Endothelial cell of umbilical vein (primary cell): ENCODE measurements around the gene WAC. TPM values are rescaled to one million over a fixed set of nuclear protein-coding genes. Genes with fewer than 3 reads are reported as not detected.

Source experiments
- Bru-seq: library from RNA; stranded (reverse); fragments of 400-500 nt; gene quantifications from one replicate; lab custom pipeline; 2021; lab: Mats Ljungman, UMichigan
- BruChase-seq, 2 experiments: library from RNA; stranded (reverse); fragments of 400-500 nt; gene quantifications; one replicate each; lab custom pipeline; 2021; lab: Mats Ljungman, UMichigan
- BruUV-seq: library from RNA; stranded (reverse); fragments of 400-500 nt; replicated peaks from 2 replicates; lab custom pipeline; 2021; lab: Mats Ljungman, UMichigan
- CTCF ChIA-PET: fragments of 300-600, 350-600 bp; sonication (Branson Sonifier 250); formaldehyde crosslinking; loops from one replicate; lab custom pipeline; 2021; ENCODE audit warnings: antibody characterized with exemption, inconsistent platforms; lab: Charles Lee
- POLR2A ChIA-PET: fragments of 300-600, 350-600 bp; sonication (Branson Sonifier 250); formaldehyde crosslinking; loops from one replicate; lab custom pipeline; 2021; ENCODE audit warnings: antibody characterized with exemption, inconsistent platforms; lab: Charles Lee
- DNase-seq: peaks from one replicate; pipeline ENCODE4 v3.0.0-alpha.2; 2011; ENCODE audit warnings: low read depth, low spot score
- FAIRE-seq: peaks from 2 replicates; lab custom pipeline; 2011; peaks lifted over from hg19 to GRCh38; lab: Jason Lieb, UNC
- H2AFZ ChIP-seq: 2 replicates; pipeline ENCODE4 v1.6.0; 2012; ENCODE audit warnings: low read depth, low read length, control low read depth, inconsistent platforms
- H3K27ac ChIP-seq: 2 replicates; pipeline ENCODE4 v1.5.1; 2011; ENCODE audit warnings: low read depth, mild to moderate bottlenecking, control low read depth, low read length, moderate library complexity; ENCODE audit not compliant: insufficient read depth
- H3K27me3 ChIP-seq, 2 experiments: 2 replicates each; pipeline versions ENCODE4 v1.6.0 to v1.6.1; 2011; ENCODE audit warnings: low read length in 2 of 2, mixed read lengths in 1 of 2; ENCODE audit not compliant: control insufficient read depth in 2 of 2, insufficient read depth in 2 of 2
- H3K36me3 ChIP-seq, 2 experiments: 2 replicates in 1 of 2; 3 replicates in 1 of 2; pipeline ENCODE4 v1.5.1; 2011; ENCODE audit warnings: low read length in 2 of 2, mild to moderate bottlenecking in 1 of 2, moderate library complexity in 1 of 2; ENCODE audit not compliant: control insufficient read depth in 2 of 2, insufficient read depth in 2 of 2; ENCODE audit errors: extremely low read depth in 1 of 2
- H3K4me1 ChIP-seq: 3 replicates; pipeline ENCODE4 v1.5.1; 2011; ENCODE audit warnings: mild to moderate bottlenecking, low read length; ENCODE audit not compliant: control insufficient read depth, insufficient read depth; ENCODE audit errors: extremely low read depth
- H3K4me2 ChIP-seq: 2 replicates; pipeline ENCODE4 v1.6.1; 2011; ENCODE audit warnings: low read length, control low read depth, mixed read lengths; ENCODE audit not compliant: insufficient read depth
- H3K4me3 ChIP-seq, 3 experiments: fragments of 200-600 bp in 1 of 3; sonication (generic), shearing (Covaris generic) in 1 of 3; replicated peaks in 1 of 3; 2 replicates each; pipeline ENCODE4 v1.5.1; 2011 to 2016; ENCODE audit warnings: control low read depth in 3 of 3, low read length in 3 of 3, mild to moderate bottlenecking in 2 of 3, inconsistent platforms in 1 of 3, low read depth in 1 of 3, moderate library complexity in 1 of 3; ENCODE audit not compliant: insufficient read depth in 1 of 3
- H3K79me2 ChIP-seq: 2 replicates; pipeline ENCODE4 v1.6.0; 2012; ENCODE audit warnings: low read length, inconsistent platforms; ENCODE audit not compliant: control insufficient read depth, insufficient read depth
- H3K9ac ChIP-seq: replicated peaks from 2 replicates; pipeline ENCODE3; 2011; ENCODE audit warnings: low read length, control low read depth; ENCODE audit not compliant: insufficient read depth; ENCODE audit errors: extremely low read depth
- H3K9me1 ChIP-seq: replicated peaks from 3 replicates; pipeline ENCODE4 v1.6.0; 2011; ENCODE audit warnings: mild to moderate bottlenecking, low read length; ENCODE audit not compliant: control insufficient read depth, insufficient read depth; ENCODE audit errors: extremely low read depth
- H3K9me3 ChIP-seq: replicated peaks from 2 replicates; pipeline ENCODE4 v1.5.1; 2012; ENCODE audit warnings: low read length, inconsistent platforms; ENCODE audit not compliant: control insufficient read depth, insufficient read depth
- H4K20me1 ChIP-seq: replicated peaks from 2 replicates; pipeline ENCODE3; 2011; ENCODE audit warnings: mild to moderate bottlenecking, low read length; ENCODE audit not compliant: control insufficient read depth, insufficient read depth; ENCODE audit errors: extremely low read depth
- JUN ChIP-seq: IDR thresholded peaks from 2 replicates; pipeline ENCODE4 v1.6.1; 2011; ENCODE audit warnings: borderline replicate concordance, low read depth; ENCODE audit not compliant: insufficient read length, insufficient read depth
- MYC ChIP-seq: IDR thresholded peaks from one replicate; pipeline ENCODE4 v1.6.1; 2011; ENCODE audit warnings: mild to moderate bottlenecking, low read depth, low read length
- POLR2AphosphoS5 ChIP-seq: IDR thresholded peaks from 2 replicates; pipeline ENCODE4 v1.6.1; 2012; ENCODE audit warnings: low read depth, mild to moderate bottlenecking, control low read depth, low read length, moderate library complexity; ENCODE audit not compliant: insufficient read depth
- dilution Hi-C: fragments of 300-500 bp; cut with MboI; formaldehyde crosslinking; loops from one replicate; pipeline ENCODE4 v1.15.0; 2019; ENCODE audit warnings: low sequenced_read_pairs; ENCODE audit not compliant: extremely low pct_ligation_motif_present
- intact Hi-C: fragments of 100-400 bp; cut with micrococcal nuclease; formaldehyde crosslinking; loops from one replicate; pipeline ENCODE4 v1.10.0; 2022
- long read RNA-seq: library from polyadenylated mRNA; stranded (forward); transcript quantifications from one replicate; pipeline ENCODE4 v2.0.0, GENCODE V29; 2021
- polyA minus RNA-seq, 3 experiments: library from RNA; depleted of rRNA, polyadenylated mRNA; stranded (reverse); fragments of >200 nt; gene quantifications; 1 replicate in 1 of 3; 2 replicates in 2 of 3; pipeline ENCODE4 v1.2.3, GENCODE V29; 2011
- polyA plus RNA-seq, 4 experiments: library from polyadenylated mRNA; depleted of rRNA in 3 of 4; stranded (reverse) in 3 of 4; unstranded in 1 of 4; fragments of >200 nt; gene quantifications; 2 replicates each; pipeline versions ENCODE4 v1.2.1 to v1.2.3, GENCODE V29; 2011 to 2012; ENCODE audit warnings: missing spikeins in 1 of 4
- total RNA-seq: library from RNA; stranded (reverse); gene quantifications from 2 replicates; pipeline ENCODE4 v1.2.3, GENCODE V29; 2021

Gene WAC, protein sequence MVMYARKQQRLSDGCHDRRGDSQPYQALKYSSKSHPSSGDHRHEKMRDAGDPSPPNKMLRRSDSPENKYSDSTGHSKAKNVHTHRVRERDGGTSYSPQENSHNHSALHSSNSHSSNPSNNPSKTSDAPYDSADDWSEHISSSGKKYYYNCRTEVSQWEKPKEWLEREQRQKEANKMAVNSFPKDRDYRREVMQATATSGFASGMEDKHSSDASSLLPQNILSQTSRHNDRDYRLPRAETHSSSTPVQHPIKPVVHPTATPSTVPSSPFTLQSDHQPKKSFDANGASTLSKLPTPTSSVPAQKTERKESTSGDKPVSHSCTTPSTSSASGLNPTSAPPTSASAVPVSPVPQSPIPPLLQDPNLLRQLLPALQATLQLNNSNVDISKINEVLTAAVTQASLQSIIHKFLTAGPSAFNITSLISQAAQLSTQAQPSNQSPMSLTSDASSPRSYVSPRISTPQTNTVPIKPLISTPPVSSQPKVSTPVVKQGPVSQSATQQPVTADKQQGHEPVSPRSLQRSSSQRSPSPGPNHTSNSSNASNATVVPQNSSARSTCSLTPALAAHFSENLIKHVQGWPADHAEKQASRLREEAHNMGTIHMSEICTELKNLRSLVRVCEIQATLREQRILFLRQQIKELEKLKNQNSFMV
- total RNA-seq, result 101 and 104 TPM in 2 replicates
- polyA plus RNA-seq, result 49.1 and 49.2 TPM in 2 replicates
- 57.0 and 57.7 TPM in 2 replicates for polyA plus RNA-seq (2011; cell fraction: cytosol; rRNA removed)
- 95.8 and 109 TPM in 2 replicates for polyA plus RNA-seq (2011; cell fraction: nucleus; rRNA removed)
- 68.2 and 71.4 TPM in 2 replicates for polyA plus RNA-seq (2012)
- polyA minus RNA-seq, result 115 and 120 TPM in 2 replicates
- polyA minus RNA-seq (2011; cell fraction: cytosol; rRNA and poly(A)+ RNA removed), result 39.1 TPM
- polyA minus RNA-seq (2011; cell fraction: nucleus; rRNA and poly(A)+ RNA removed), result 147 and 187 TPM in 2 replicates
- percentile 98 among the genes with signal in this experiment for Bru-seq, nascent RNA
- percentile 93 among the genes with signal in this experiment for BruChase-seq, experiment 1, labeled RNA remaining after a 6-hour chase
- BruChase-seq, experiment 2, labeled RNA remaining after a 2-hour chase, result percentile 97 among the genes with signal in this experiment
- long read RNA-seq, full-length matches to known transcripts, result 21 of 59 reads
- long read RNA-seq, partial matches to known transcripts, result 13 of 59 reads
- long read RNA-seq, other reads (novel, unspliced or antisense), result 25 of 59 reads

DNA sequence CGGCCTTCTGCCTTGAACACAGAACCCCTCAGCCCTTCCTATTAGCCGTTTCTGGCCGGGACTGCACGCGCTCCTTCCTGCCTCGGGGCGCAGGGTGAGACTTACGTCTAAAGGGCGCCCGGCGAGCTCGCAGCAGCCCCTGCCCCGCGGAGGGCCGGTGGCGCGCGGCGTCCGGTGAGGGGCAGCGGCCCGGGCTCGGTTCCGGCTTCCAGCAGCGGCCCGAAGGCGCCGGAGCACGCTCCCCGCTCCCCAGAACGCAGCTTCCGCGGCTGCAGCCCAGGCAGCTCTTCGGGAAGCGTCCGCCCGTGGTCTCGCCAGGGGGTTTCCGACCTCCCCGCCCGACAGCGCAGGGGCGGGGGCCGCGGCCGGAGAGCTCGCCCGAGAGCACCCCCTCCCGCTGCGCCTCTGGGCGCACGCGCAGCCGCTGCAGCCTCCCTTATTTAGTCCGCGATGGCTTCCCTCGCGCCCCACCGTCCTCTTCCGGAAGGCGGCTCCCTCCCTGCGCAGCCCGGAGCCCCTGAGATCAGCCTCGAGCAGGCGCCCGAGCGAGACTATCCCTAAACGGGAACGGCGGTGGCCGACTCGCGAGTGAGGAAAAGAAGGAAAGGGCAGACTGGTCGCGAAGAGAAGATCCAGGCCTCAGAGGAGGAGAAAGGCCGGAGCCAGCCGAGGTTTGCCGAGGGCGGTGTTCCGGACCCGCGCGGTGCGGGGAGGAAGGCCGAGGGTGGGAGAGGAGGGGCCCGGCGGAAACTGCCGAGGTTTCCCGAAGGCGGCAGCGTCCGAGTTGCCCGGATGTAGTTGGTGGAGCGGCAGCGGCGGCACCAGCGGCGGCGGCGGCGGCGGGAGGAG, at the start of gene WAC:
WAC (plus strand) TSS at position 782 of the 849 bp plus-strand sequence. CDS start 462 bp downstream, outside the sequence.
- Histone ChIP-seq H3K27ac (peak within 1 kb of the TSS; percentile 89), H3K36me3 (peaks cover 6 to 19% of the 10 kb centered on the region in 2 experiments), H3K9me3 (no peaks in the 10 kb centered on the region), H3K4me2 (peak within 1 kb of the TSS; percentile 88), H3K9me1 (no peaks in the 10 kb centered on the region), H3K4me1 (peaks cover 19% of the 10 kb centered on the region), H3K27me3 (no peaks in the 10 kb centered on the region), H3K4me3 (peak within 1 kb of the TSS; percentile 94 to 100 (median 100)), H3K9ac (peak within 1 kb of the TSS; percentile 99), H4K20me1 (peaks cover 7% of the 10 kb centered on the region), H2AFZ (peak within 1 kb of the TSS; percentile 83), H3K79me2 (peaks cover 58% of the 10 kb centered on the region)
- POLR2A ChIA-PET, result interaction anchor here (0.8 to 0.9 kb wide), 3 partner anchors 9 to 1029 kb away, joined by 3 to 4 read pairs (median 3); partner anchors contain the start of gene RAB18
- FAIRE-seq, result peak; percentile 89
- dilution Hi-C loops (no loop called here), intact Hi-C loops (loop anchor here (1.0 to 2.0 kb wide), 2 partner anchors 100 to 146 kb away; no protein-coding TSS in a partner anchor)
- TF ChIP-seq MYC (no peak), POLR2AphosphoS5 (peak; percentile 36), JUN (no peak)
- peak; percentile 94 for DNase-seq
- CTCF ChIA-PET, result interaction anchor here (0.7 to 1.1 kb wide), 3 partner anchors 31 to 148 kb away, joined by 3 read pairs; no protein-coding TSS in a partner anchor
- BruUV-seq, result no TSS peak
